Nephron progenitor cell (in vitro differentiated cells): Measurements from ENCODE around the gene ETV4.

Experiments
- DNase-seq: peaks from one replicate; pipeline ENCODE4 v3.0.0; 2021
- H3K27ac Mint-ChIP-seq: 2 replicates; pipeline ENCODE4 v1.8.0; 2021; ENCODE audit warnings: mild to moderate bottlenecking, moderate library complexity, mixed read lengths
- H3K27me3 Mint-ChIP-seq: 2 replicates; pipeline ENCODE4 v1.8.0; 2021; ENCODE audit warnings: mild to moderate bottlenecking, low read depth, mixed read lengths; ENCODE audit not compliant: poor library complexity
- H3K36me3 Mint-ChIP-seq: 2 replicates; pipeline ENCODE4 v1.8.0; 2021; ENCODE audit warnings: low read depth, mixed read lengths
- H3K4me1 Mint-ChIP-seq: 2 replicates; pipeline ENCODE4 v1.8.0; 2021; ENCODE audit warnings: mixed read lengths
- H3K4me3 Mint-ChIP-seq: 2 replicates; pipeline ENCODE4 v1.8.0; 2021; ENCODE audit warnings: mild to moderate bottlenecking, moderate library complexity, mixed read lengths
- H3K9me3 Mint-ChIP-seq: 2 replicates; pipeline ENCODE4 v1.8.0; 2021; ENCODE audit warnings: mild to moderate bottlenecking, moderate library complexity, mixed read lengths
- CTCF ChIP-seq: fragments of 200-600 bp; sonication (generic); IDR thresholded peaks from 2 replicates; pipeline ENCODE4 v1.5.0; 2021; ENCODE audit warnings: antibody characterized with exemption

The ETV4 gene

GRCh38 chr17:43529947-43530287, 16.2 kb downstream of the ETV4 start:
- H3K4me1 Mint-ChIP-seq = peaks cover 70% of the 10 kb centered on the region
- H3K27me3 Mint-ChIP-seq = peaks cover 19% of the 10 kb centered on the region
- no peak for DNase-seq
- peak overlapping the region; percentile 67 for H3K4me3 Mint-ChIP-seq
- peaks cover 28% of the 10 kb centered on the region for H3K36me3 Mint-ChIP-seq
- TF ChIP-seq CTCF = no peak
- H3K9me3 Mint-ChIP-seq = no peaks in the 10 kb centered on the region
- peak overlapping the region; percentile 96 for H3K27ac Mint-ChIP-seq

- no peaks in the 10 kb centered on the region for H3K9me3 Mint-ChIP-seq
- no peak for DNase-seq
- no peak for TF ChIP-seq CTCF
- peaks cover 77% of the 10 kb centered on the region for H3K4me1 Mint-ChIP-seq
- no peak overlapping the region for H3K27ac Mint-ChIP-seq
- peaks cover 19% of the 10 kb centered on the region for H3K27me3 Mint-ChIP-seq
- peaks cover 35% of the 10 kb centered on the region for H3K36me3 Mint-ChIP-seq
- peak overlapping the region; percentile 62 for H3K4me3 Mint-ChIP-seq
These were observed 16.9 kb downstream of the ETV4 start for GRCh38 chr17:43528988-43529814.

- Mint-ChIP-seq H3K27ac (no peak overlapping the region), H3K4me1 (peaks cover 77% of the 10 kb centered on the region), H3K36me3 (peaks cover 43% of the 10 kb centered on the region), H3K4me3 (peak overlapping the region; percentile 62), H3K27me3 (peaks cover 19% of the 10 kb centered on the region), H3K9me3 (no peaks in the 10 kb centered on the region)
- TF ChIP-seq CTCF = no peak
- peak; percentile 36 for DNase-seq
These were observed 17.7 kb downstream of the ETV4 start for GRCh38 chr17:43528319-43528987.

- Mint-ChIP-seq H3K4me3 (no peak overlapping the region), H3K4me1 (peaks cover 77% of the 10 kb centered on the region), H3K27ac (no peak overlapping the region), H3K9me3 (no peaks in the 10 kb centered on the region), H3K27me3 (peaks cover 11% of the 10 kb centered on the region), H3K36me3 (peaks cover 43% of the 10 kb centered on the region)
- no peak for DNase-seq
- no peak for TF ChIP-seq CTCF
These were observed 19.1 kb downstream of the ETV4 start for GRCh38 chr17:43526886-43527648.

GRCh38 chr17:43524945-43525575, 21.1 kb downstream of the ETV4 start:
- Mint-ChIP-seq H3K36me3 (peaks cover 59% of the 10 kb centered on the region), H3K9me3 (no peaks in the 10 kb centered on the region), H3K27me3 (peaks cover 3% of the 10 kb centered on the region), H3K4me1 (peaks cover 63% of the 10 kb centered on the region), H3K4me3 (no peak overlapping the region), H3K27ac (no peak overlapping the region)
- DNase-seq = no peak
- TF ChIP-seq CTCF = no peak
